GM12878 (cell line): Measurements from ENCODE around the gene RALGAPA2. TPM values are rescaled to one million over a fixed set of nuclear protein-coding genes. Genes with fewer than 3 reads are reported as not detected.

ENCODE experiments used
- GABPA ChIP-seq: IDR thresholded peaks from 2 replicates; pipeline ENCODE4 v1.6.1; 2014; ENCODE audit warnings: antibody characterized with exemption, low read depth, mild to moderate bottlenecking, inconsistent platforms
- HDAC6 ChIP-seq: fragments of 200-600 bp; sonication (generic); IDR thresholded peaks from one replicate; pipeline ENCODE4 v1.8.0; 2017; ENCODE audit warnings: antibody characterized with exemption; ENCODE audit not compliant: unreplicated experiment
- IKZF1 ChIP-seq: fragments of 450-650 bp; conservative IDR thresholded peaks from 2 replicates; pipeline ENCODE4 v1.6.1; 2017; ENCODE audit warnings: antibody characterized with exemption, mild to moderate bottlenecking
- IRF4 ChIP-seq: IDR thresholded peaks from 2 replicates; pipeline ENCODE4 v1.6.1; 2011; ENCODE audit warnings: low read depth, low read length
- KLF5 ChIP-seq: fragments of 450-650 bp; IDR thresholded peaks from 2 replicates; pipeline ENCODE4 v1.6.1; 2014; ENCODE audit warnings: mild to moderate bottlenecking; ENCODE audit not compliant: partially characterized antibody
- MEF2A ChIP-seq: IDR thresholded peaks from 2 replicates; pipeline ENCODE4 v1.6.1; 2011; ENCODE audit warnings: low read depth, mild to moderate bottlenecking, low read length, moderate library complexity; ENCODE audit not compliant: insufficient read depth
- MXI1 ChIP-seq: fragments of 150-350 bp; IDR thresholded peaks from 2 replicates; pipeline ENCODE4 v1.6.1; 2011; ENCODE audit warnings: low read depth, mild to moderate bottlenecking, inconsistent platforms, low read length, improper control_type of control experiment
- NFIC ChIP-seq: IDR thresholded peaks from 2 replicates; pipeline ENCODE4 v1.6.1; 2012; ENCODE audit warnings: low read depth, mild to moderate bottlenecking, inconsistent platforms, low read length, moderate library complexity
- POLR2AphosphoS5 ChIP-seq: IDR thresholded peaks from 2 replicates; pipeline ENCODE4 v1.6.1; 2011; ENCODE audit warnings: mild to moderate bottlenecking, low read length, inconsistent platforms
- RBBP5 ChIP-seq: fragments of 200-600 bp; sonication (generic); conservative IDR thresholded peaks from 2 replicates; pipeline ENCODE4 v1.6.1; 2016
- RELA ChIP-seq: fragments of 450-650 bp; IDR thresholded peaks from 2 replicates; pipeline ENCODE4 v1.8.0; 2014; ENCODE audit warnings: borderline replicate concordance; ENCODE audit not compliant: partially characterized antibody
- SPI1 ChIP-seq: IDR thresholded peaks from 2 replicates; pipeline ENCODE4 v1.6.1; 2011; ENCODE audit warnings: low read depth, mild to moderate bottlenecking, low read length, moderate library complexity, borderline replicate concordance; ENCODE audit not compliant: insufficient read depth
- YBX1 ChIP-seq: fragments of 450-650 bp; IDR thresholded peaks from 2 replicates; pipeline ENCODE4 v1.6.1; 2016; ENCODE audit warnings: antibody characterized with exemption
- ZBED1 ChIP-seq: IDR thresholded peaks from 2 replicates; pipeline ENCODE4 v1.6.1; 2016; ENCODE audit warnings: borderline replicate concordance
- ZSCAN29 ChIP-seq: fragments of 450-650 bp; IDR thresholded peaks from 2 replicates; pipeline ENCODE4 v1.6.1; 2017; ENCODE audit warnings: mild to moderate bottlenecking, moderate library complexity
- polyA plus RNA-seq, 11 experiments: library from polyadenylated mRNA; depleted of rRNA in 4 of 11; unstranded in 6 of 11; stranded (reverse) in 5 of 11; fragments of >200 nt; fragmentation: Nextera tagmentation in 4 of 11; fragmentation: Illumina TruSeq in 1 of 11; extraction: Ambion mirVana in 4 of 11; extraction: Trizol in 1 of 11; gene quantifications; 1 replicate in 1 of 11; 2 replicates in 10 of 11; pipeline versions ENCODE4 v1.2.1 to v1.2.3, GENCODE V29; 2011 to 2016; ENCODE audit warnings: inconsistent platforms in 2 of 11, missing spikeins in 2 of 11, low read depth in 1 of 11
- total RNA-seq, 4 experiments: library from RNA; depleted of rRNA in 3 of 4; stranded (reverse); fragments of >200 nt in 3 of 4; fragmentation: Illumina TruSeq in 1 of 4; extraction: Trizol in 1 of 4; gene quantifications; 2 replicates each; pipeline versions ENCODE4 v1.2.1 to v1.2.3, GENCODE V29; 2013 to 2021
- TF ChIP-seq, protein P1 (sequence below): fragments of 450-650 bp; IDR thresholded peaks from 2 replicates; pipeline ENCODE4 v1.6.1; 2018; ENCODE audit warnings: borderline replicate concordance, mild to moderate bottlenecking; ENCODE audit not compliant: partially characterized antibody
- TF ChIP-seq, protein P2 (sequence below): fragments of 450-650 bp; IDR thresholded peaks from 2 replicates; pipeline ENCODE4 v1.6.1; 2017; ENCODE audit warnings: antibody characterized with exemption, mild to moderate bottlenecking, moderate library complexity
- TF ChIP-seq, protein P3 (sequence below): fragments of 450-650 bp; IDR thresholded peaks from 2 replicates; pipeline ENCODE4 v1.6.1; 2017; ENCODE audit warnings: mild to moderate bottlenecking
- TF ChIP-seq, protein P4 (sequence below), 3 experiments: IDR thresholded peaks in 2 of 3; conservative IDR thresholded peaks in 1 of 3; 2 replicates each; pipeline ENCODE4 v1.5.1; 2011; ENCODE audit warnings: low read depth in 3 of 3, low read length in 3 of 3, mild to moderate bottlenecking in 3 of 3, control low read depth in 2 of 3, moderate library complexity in 2 of 3, inconsistent platforms in 1 of 3, mixed read lengths in 1 of 3; ENCODE audit not compliant: control insufficient read depth in 2 of 3, insufficient read depth in 1 of 3; ENCODE audit errors: extremely low read depth in 1 of 3
- TF ChIP-seq, protein P5 (sequence below): fragments of 450-650 bp; conservative IDR thresholded peaks from 2 replicates; pipeline ENCODE4 v1.6.1; 2017; ENCODE audit warnings: mild to moderate bottlenecking, moderate library complexity

Gene RALGAPA2
- total and polyA plus RNA-seq, 10 of the 15 experiments (the other 5 are each of a cell fraction or from before 2014, with no cell fraction given), result 2.9 to 29.4 (median 19.6) TPM

DNA sequence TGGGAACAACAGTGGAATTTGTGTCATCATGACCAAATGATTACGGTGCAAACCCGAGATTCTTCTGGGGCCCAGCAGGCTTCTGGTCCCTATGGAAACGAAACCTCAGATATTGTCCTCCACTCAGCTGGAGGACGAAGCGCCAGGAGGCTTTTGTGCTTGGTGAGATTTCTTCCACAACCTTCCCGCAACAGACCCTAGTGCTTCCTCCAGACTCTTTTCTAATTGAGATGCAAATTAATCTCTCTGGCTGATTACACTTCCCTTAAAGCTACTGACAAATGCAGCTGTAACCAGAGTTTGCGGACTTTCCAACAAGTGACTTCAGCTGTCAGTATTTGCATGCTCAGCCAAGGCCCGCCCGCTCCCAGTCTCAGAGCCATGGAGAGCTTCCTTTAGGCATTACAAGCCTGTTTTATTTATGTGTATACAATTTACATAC is 248.5 kb downstream of the RALGAPA2 start (continued):
- TF ChIP-seq, protein P1, sequence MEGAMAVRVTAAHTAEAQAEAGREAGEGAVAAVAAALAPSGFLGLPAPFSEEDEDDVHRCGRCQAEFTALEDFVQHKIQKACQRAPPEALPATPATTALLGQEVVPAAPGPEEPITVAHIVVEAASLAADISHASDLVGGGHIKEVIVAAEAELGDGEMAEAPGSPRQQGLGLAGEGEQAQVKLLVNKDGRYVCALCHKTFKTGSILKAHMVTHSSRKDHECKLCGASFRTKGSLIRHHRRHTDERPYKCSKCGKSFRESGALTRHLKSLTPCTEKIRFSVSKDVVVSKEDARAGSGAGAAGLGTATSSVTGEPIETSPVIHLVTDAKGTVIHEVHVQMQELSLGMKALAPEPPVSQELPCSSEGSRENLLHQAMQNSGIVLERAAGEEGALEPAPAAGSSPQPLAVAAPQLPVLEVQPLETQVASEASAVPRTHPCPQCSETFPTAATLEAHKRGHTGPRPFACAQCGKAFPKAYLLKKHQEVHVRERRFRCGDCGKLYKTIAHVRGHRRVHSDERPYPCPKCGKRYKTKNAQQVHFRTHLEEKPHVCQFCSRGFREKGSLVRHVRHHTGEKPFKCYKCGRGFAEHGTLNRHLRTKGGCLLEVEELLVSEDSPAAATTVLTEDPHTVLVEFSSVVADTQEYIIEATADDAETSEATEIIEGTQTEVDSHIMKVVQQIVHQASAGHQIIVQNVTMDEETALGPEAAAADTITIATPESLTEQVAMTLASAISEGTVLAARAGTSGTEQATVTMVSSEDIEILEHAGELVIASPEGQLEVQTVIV, result no peak
- peak; percentile 45 for TF ChIP-seq IKZF1
- TF ChIP-seq, protein P2, sequence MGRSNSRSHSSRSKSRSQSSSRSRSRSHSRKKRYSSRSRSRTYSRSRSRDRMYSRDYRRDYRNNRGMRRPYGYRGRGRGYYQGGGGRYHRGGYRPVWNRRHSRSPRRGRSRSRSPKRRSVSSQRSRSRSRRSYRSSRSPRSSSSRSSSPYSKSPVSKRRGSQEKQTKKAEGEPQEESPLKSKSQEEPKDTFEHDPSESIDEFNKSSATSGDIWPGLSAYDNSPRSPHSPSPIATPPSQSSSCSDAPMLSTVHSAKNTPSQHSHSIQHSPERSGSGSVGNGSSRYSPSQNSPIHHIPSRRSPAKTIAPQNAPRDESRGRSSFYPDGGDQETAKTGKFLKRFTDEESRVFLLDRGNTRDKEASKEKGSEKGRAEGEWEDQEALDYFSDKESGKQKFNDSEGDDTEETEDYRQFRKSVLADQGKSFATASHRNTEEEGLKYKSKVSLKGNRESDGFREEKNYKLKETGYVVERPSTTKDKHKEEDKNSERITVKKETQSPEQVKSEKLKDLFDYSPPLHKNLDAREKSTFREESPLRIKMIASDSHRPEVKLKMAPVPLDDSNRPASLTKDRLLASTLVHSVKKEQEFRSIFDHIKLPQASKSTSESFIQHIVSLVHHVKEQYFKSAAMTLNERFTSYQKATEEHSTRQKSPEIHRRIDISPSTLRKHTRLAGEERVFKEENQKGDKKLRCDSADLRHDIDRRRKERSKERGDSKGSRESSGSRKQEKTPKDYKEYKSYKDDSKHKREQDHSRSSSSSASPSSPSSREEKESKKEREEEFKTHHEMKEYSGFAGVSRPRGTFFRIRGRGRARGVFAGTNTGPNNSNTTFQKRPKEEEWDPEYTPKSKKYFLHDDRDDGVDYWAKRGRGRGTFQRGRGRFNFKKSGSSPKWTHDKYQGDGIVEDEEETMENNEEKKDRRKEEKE, result no peak
- TF ChIP-seq MEF2A, result no peak
- TF ChIP-seq NFIC, result peak; percentile 58; the same call in 1 of the 2 replicates
- TF ChIP-seq KLF5, result no peak
- TF ChIP-seq ZSCAN29, result no peak
- TF ChIP-seq RELA, result no peak
- peak; percentile 34; the same call in 1 of the 2 replicates for TF ChIP-seq SPI1
- no peak for TF ChIP-seq RBBP5
- TF ChIP-seq ZBED1, result no peak
- TF ChIP-seq YBX1, result no peak
- no peak for TF ChIP-seq IRF4
- TF ChIP-seq, protein P3, sequence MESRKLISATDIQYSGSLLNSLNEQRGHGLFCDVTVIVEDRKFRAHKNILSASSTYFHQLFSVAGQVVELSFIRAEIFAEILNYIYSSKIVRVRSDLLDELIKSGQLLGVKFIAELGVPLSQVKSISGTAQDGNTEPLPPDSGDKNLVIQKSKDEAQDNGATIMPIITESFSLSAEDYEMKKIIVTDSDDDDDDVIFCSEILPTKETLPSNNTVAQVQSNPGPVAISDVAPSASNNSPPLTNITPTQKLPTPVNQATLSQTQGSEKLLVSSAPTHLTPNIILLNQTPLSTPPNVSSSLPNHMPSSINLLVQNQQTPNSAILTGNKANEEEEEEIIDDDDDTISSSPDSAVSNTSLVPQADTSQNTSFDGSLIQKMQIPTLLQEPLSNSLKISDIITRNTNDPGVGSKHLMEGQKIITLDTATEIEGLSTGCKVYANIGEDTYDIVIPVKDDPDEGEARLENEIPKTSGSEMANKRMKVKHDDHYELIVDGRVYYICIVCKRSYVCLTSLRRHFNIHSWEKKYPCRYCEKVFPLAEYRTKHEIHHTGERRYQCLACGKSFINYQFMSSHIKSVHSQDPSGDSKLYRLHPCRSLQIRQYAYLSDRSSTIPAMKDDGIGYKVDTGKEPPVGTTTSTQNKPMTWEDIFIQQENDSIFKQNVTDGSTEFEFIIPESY, result no peak
- TF ChIP-seq HDAC6, result no peak
- no peak for TF ChIP-seq POLR2AphosphoS5
- no peak for TF ChIP-seq GABPA
- TF ChIP-seq, protein P4, sequence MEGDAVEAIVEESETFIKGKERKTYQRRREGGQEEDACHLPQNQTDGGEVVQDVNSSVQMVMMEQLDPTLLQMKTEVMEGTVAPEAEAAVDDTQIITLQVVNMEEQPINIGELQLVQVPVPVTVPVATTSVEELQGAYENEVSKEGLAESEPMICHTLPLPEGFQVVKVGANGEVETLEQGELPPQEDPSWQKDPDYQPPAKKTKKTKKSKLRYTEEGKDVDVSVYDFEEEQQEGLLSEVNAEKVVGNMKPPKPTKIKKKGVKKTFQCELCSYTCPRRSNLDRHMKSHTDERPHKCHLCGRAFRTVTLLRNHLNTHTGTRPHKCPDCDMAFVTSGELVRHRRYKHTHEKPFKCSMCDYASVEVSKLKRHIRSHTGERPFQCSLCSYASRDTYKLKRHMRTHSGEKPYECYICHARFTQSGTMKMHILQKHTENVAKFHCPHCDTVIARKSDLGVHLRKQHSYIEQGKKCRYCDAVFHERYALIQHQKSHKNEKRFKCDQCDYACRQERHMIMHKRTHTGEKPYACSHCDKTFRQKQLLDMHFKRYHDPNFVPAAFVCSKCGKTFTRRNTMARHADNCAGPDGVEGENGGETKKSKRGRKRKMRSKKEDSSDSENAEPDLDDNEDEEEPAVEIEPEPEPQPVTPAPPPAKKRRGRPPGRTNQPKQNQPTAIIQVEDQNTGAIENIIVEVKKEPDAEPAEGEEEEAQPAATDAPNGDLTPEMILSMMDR (IDR thresholded peaks at IDR 0.05 in 2 of 3, conservative IDR thresholded peaks at IDR 0.05 in 1 of 3; ENCODE audit: control insufficient read depth in 2 of 3, extremely low read depth in 1 of 3, insufficient read depth in 1 of 3, low read depth in 3 of 3, low read length in 3 of 3), result no peak
- no peak for TF ChIP-seq MXI1
- TF ChIP-seq, protein P5, sequence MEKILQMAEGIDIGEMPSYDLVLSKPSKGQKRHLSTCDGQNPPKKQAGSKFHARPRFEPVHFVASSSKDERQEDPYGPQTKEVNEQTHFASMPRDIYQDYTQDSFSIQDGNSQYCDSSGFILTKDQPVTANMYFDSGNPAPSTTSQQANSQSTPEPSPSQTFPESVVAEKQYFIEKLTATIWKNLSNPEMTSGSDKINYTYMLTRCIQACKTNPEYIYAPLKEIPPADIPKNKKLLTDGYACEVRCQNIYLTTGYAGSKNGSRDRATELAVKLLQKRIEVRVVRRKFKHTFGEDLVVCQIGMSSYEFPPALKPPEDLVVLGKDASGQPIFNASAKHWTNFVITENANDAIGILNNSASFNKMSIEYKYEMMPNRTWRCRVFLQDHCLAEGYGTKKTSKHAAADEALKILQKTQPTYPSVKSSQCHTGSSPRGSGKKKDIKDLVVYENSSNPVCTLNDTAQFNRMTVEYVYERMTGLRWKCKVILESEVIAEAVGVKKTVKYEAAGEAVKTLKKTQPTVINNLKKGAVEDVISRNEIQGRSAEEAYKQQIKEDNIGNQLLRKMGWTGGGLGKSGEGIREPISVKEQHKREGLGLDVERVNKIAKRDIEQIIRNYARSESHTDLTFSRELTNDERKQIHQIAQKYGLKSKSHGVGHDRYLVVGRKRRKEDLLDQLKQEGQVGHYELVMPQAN, result no peak
- TF ChIP-seq, all 136 proteins: peak for 15
